ENCODE results near the gene TM4SF20.

The TM4SF20 gene

GRCh38 chr2:227351639-227352038 lies 27.5 kb downstream of the TM4SF20 start:
- no peak for DNase-seq (ENCODE audit: low read depth in 1 of 2, low spot score in 1 of 2)
- no peak for TF ChIP-seq GABPA (IDR thresholded peaks at IDR 0.05; ENCODE audit: low read depth)
- no peak for TF ChIP-seq CTCF (IDR thresholded peaks at IDR 0.05; ENCODE audit: insufficient read depth, low read length)
- no peak for TF ChIP-seq POLR2AphosphoS5 (IDR thresholded peaks at IDR 0.05; ENCODE audit: low read depth)
- TF ChIP-seq, protein P1, sequence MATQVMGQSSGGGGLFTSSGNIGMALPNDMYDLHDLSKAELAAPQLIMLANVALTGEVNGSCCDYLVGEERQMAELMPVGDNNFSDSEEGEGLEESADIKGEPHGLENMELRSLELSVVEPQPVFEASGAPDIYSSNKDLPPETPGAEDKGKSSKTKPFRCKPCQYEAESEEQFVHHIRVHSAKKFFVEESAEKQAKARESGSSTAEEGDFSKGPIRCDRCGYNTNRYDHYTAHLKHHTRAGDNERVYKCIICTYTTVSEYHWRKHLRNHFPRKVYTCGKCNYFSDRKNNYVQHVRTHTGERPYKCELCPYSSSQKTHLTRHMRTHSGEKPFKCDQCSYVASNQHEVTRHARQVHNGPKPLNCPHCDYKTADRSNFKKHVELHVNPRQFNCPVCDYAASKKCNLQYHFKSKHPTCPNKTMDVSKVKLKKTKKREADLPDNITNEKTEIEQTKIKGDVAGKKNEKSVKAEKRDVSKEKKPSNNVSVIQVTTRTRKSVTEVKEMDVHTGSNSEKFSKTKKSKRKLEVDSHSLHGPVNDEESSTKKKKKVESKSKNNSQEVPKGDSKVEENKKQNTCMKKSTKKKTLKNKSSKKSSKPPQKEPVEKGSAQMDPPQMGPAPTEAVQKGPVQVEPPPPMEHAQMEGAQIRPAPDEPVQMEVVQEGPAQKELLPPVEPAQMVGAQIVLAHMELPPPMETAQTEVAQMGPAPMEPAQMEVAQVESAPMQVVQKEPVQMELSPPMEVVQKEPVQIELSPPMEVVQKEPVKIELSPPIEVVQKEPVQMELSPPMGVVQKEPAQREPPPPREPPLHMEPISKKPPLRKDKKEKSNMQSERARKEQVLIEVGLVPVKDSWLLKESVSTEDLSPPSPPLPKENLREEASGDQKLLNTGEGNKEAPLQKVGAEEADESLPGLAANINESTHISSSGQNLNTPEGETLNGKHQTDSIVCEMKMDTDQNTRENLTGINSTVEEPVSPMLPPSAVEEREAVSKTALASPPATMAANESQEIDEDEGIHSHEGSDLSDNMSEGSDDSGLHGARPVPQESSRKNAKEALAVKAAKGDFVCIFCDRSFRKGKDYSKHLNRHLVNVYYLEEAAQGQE (IDR thresholded peaks at IDR 0.05; ENCODE audit: insufficient replicate concordance, low read depth), result no peak
- no peak for TF ChIP-seq SPI1 (IDR thresholded peaks at IDR 0.05; ENCODE audit: borderline replicate concordance, low read depth)
- Histone ChIP-seq H3K27me3 (ENCODE audit: insufficient read depth, poor library complexity, severe bottlenecking) (no peaks in the 10 kb centered on the region), H3K27ac (replicated peaks) (no peak overlapping the region), H3K4me3 (replicated peaks; ENCODE audit: insufficient read depth, low read length) (no peak overlapping the region)

GRCh38 chr2:227349989-227350612 lies 29.0 kb downstream of the TM4SF20 start:
- no peak for DNase-seq (ENCODE audit: low read depth in 1 of 2, low spot score in 1 of 2)
- Histone ChIP-seq H3K27ac (replicated peaks) (no peak overlapping the region), H3K4me3 (replicated peaks; ENCODE audit: insufficient read depth, low read length) (no peak overlapping the region), H3K27me3 (ENCODE audit: insufficient read depth, poor library complexity, severe bottlenecking) (no peaks in the 10 kb centered on the region)
- TF ChIP-seq CTCF (IDR thresholded peaks at IDR 0.05; ENCODE audit: insufficient read depth, low read length) (no peak), POLR2AphosphoS5 (IDR thresholded peaks at IDR 0.05; ENCODE audit: low read depth) (no peak), SPI1 (IDR thresholded peaks at IDR 0.05; ENCODE audit: borderline replicate concordance, low read depth) (no peak), GABPA (IDR thresholded peaks at IDR 0.05; ENCODE audit: low read depth) (no peak)
- TF ChIP-seq, protein P1 (IDR thresholded peaks at IDR 0.05; ENCODE audit: insufficient replicate concordance, low read depth), result no peak

DNA sequence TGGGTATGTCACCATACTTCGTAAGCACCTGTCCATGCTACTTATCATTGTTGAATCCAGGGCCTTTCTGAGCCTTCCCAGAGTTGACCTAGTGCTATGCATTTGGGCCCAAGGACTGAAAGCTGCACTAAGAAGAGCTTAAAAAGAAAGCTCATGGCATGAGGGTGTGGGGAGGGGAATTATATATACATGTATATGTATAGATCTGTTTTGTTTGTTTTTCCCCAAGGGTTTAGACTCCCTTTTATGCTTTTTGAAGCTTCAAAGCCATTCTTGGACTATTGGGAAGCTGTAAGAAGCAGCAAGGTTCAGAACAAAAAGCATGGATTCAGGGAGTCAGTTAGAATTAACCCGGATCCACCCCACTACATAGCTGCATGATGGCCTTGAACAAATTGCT lies 30.8 kb downstream of the TM4SF20 start:
- TF ChIP-seq, protein P1 (IDR thresholded peaks at IDR 0.05; ENCODE audit: insufficient replicate concordance, low read depth), result no peak
- TF ChIP-seq SPI1 (IDR thresholded peaks at IDR 0.05; ENCODE audit: borderline replicate concordance, low read depth) (no peak), POLR2AphosphoS5 (IDR thresholded peaks at IDR 0.05; ENCODE audit: low read depth) (no peak), GABPA (IDR thresholded peaks at IDR 0.05; ENCODE audit: low read depth) (no peak), CTCF (IDR thresholded peaks at IDR 0.05; ENCODE audit: insufficient read depth, low read length) (no peak)

More for the DNA sequence above, 30.8 kb downstream of the TM4SF20 start:
- H3K27me3 ChIP-seq (ENCODE audit: insufficient read depth, poor library complexity, severe bottlenecking), result no peaks in the 10 kb centered on the region
- no peak overlapping the region for H3K27ac ChIP-seq (replicated peaks)
- DNase-seq (ENCODE audit: low read depth in 1 of 2, low spot score in 1 of 2), result no peak
- no peak overlapping the region for H3K4me3 ChIP-seq (replicated peaks; ENCODE audit: insufficient read depth, low read length)
